Nucleus accumbens (tissue), 56 donors: ENCODE results near the gene TRIM44.

Experiments used
- DNase-seq, 56 donors: peaks; one replicate each; lab custom pipeline; 2025; lab: John Stamatoyannopoulos, UW

The TRIM44 gene, protein sequence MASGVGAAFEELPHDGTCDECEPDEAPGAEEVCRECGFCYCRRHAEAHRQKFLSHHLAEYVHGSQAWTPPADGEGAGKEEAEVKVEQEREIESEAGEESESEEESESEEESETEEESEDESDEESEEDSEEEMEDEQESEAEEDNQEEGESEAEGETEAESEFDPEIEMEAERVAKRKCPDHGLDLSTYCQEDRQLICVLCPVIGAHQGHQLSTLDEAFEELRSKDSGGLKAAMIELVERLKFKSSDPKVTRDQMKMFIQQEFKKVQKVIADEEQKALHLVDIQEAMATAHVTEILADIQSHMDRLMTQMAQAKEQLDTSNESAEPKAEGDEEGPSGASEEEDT

DNA sequence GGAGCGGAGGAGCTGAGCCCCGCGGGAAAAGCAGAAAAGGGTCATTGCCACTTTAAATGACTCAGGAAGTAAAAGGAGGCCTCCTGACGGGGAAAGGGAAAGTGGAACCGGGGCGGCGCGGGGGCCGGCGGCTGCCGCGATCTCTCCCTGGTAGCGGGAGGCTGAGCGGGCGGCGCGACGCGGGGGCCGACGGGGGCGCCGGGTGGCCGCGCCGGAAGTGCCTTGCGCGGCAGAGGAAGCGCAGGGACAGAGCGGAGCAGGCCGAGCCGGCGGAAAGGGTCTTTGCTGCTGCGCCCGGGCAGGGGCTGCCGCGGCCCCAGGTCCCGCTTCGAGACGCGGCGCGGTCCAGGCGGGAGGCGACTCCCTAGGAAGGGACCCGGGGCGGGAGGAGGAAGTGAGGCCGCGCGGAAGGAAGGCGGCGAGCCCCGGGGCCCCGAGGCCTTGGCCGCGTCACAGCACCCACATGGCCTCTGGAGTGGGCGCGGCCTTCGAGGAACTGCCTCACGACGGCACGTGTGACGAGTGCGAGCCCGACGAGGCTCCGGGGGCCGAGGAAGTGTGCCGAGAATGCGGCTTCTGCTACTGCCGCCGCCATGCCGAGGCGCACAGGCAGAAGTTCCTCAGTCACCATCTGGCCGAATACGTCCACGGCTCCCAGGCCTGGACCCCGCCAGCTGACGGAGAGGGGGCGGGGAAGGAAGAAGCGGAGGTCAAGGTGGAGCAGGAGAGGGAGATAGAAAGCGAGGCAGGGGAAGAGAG is at the start of gene TRIM44:
TSS of gene TRIM44 (plus strand) at position 127 of the 759 bp plus-strand sequence. CDS start at position 464, 337 bp downstream.
- peak in 53 of 56 donors; percentile 42 to 92 (median 77) for DNase-seq

DNA sequence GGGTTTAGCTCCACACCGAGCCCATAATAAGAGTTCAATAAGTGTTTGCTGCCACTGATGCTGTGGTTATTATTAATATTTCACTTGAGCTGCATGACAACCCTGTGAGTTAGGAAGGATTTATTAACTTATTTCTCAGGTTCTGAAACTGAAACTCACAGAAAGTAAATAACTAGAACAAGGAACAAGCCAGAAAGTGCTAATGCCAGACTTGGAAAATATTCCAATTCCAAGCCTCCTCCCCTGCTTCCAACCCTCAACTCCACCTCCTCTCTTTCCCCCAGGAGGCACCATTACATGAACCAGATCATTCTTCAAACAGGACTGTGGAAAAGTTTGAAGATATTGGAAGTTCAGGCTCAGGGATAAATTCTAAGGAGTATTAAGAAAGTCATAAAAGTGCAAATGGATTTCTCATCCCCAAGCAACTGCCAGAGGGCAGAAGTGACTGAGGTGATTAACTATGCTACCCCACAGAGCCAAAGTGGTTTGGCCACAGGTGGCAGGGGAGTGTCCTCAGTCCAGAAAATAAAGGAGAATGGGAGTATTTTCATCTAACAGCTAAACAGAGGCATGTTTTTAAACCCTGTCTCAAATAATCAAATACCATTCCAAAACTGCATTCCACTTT is 47.5 kb upstream of the TRIM44 start:
- no peak for DNase-seq

DNA sequence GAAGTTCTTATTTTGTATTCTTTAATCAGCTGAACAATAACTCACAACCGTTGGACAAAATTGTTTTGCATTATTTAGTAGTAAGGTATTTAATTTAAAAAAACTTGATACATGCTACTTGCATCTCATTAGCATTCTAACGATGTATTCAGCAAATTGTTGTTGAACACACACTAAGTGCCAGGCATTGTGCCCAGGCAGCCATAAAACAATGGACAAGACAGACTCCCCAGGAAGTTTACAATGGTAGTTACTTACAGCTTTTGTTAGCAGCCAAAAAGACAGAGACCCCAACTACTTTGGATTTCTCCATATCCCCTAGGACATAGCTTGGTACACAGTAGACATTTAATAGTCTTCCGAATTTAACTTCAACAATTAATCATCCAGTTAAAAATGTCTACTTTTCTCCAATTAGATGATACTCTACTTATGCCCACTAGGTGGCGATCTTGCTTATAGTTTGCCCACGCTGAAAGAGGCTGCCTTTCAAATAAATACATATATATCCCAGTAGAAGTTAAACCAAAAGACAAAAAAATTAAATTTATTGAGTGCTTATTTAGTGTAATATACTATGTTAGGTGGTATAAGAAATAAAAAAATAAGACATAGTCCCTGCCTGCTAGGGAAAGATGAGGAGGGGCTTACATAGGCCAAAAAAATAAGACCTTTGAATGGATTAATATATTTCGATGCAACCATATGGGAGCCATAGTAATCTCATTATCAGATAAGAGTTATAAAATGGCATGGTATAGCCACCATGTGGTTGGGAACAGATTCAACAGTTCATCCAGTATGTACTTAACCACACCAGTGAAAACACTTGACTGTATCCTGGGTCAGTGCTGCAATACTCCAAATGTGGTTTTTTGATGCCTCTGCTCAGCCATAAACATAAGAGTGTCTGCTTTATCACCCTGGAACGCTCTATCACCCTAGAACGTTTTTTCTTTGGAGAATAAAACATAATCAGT is 46.4 kb upstream of the TRIM44 start:
- peak in 44 of 56 donors; percentile 2 to 84 (median 46) for DNase-seq

DNA sequence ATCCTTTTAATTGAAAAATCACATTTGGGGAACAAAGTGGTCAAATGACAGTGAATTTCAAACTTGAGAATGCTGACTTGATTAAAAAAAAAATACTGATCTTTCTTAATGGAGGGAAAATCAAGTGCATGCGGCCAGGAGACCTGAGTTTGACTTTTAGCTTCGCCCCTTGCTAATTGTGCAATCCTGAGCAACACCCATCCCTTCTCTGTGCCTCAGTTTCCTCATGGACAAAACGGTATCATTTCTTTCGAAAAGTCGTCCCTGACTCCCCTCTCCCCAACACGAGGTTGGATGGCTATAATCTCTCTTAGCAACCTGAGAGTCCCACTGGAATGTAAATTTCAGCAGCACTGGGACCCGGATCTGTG is 45.3 kb upstream of the TRIM44 start:
- DNase-seq, result no peak

DNA sequence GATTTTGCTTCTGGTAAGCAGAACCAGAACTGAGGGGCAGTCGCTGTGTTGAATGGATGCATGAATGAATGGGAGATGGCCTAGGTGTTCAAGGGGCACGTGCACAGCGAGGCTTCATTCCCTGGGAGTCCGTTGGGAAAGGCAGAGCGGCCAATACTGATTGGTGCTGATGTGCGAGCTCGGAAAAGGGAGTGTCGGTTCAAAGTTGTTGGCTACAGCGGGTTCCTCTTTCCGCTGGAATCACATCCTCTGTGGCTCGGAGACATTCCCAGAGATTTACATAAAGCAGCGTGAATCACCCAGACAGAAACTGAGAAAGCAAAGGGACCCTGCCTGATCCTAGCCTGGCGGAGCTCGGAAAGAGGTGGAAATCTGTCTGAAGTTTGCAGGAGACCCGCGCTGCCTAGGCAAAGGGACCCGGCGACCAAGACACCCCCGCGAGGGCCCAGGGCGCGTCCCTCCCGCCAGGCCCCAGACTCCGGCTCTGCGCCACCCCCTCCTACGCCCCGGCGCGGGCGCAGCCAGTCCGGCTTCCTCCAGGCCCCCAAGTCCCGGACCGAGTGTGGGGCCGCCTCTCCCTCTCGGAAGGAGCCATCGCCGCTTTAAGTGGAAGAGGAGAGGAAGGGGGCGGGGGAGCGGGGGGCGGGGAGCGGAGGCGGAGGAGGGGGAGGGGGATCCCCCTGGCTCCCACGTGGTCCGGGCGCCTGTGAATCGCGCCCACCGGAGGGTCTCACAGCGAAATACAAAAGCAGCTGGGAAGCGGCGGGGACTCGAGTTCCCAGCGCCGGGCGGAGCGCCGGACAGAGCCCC is 44.7 kb upstream of the TRIM44 start, which contains the start of gene FJX1:
TSS of gene FJX1 (plus strand) at position 774 of the 810 bp plus-strand sequence. CDS start 177 bp downstream, outside the sequence.
- DNase-seq, result peak in 42 of 56 donors; percentile 28 to 83 (median 48)

DNA sequence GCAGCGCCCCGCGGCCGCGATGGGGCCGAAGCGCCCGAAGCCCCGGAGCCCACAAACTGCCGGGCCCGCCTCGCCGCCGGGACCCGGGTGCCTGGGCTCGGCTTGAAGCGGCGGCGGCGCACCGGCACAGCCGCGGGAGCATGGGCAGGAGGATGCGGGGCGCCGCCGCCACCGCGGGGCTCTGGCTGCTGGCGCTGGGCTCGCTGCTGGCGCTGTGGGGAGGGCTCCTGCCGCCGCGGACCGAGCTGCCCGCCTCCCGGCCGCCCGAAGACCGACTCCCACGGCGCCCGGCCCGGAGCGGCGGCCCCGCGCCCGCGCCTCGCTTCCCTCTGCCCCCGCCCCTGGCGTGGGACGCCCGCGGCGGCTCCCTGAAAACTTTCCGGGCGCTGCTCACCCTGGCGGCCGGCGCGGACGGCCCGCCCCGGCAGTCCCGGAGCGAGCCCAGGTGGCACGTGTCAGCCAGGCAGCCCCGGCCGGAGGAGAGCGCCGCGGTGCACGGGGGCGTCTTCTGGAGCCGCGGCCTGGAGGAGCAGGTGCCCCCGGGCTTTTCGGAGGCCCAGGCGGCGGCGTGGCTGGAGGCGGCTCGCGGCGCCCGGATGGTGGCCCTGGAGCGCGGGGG is 44.0 kb upstream of the TRIM44 start:
- peak in 12 of 56 donors; percentile 16 to 61 (median 41) for DNase-seq

DNA sequence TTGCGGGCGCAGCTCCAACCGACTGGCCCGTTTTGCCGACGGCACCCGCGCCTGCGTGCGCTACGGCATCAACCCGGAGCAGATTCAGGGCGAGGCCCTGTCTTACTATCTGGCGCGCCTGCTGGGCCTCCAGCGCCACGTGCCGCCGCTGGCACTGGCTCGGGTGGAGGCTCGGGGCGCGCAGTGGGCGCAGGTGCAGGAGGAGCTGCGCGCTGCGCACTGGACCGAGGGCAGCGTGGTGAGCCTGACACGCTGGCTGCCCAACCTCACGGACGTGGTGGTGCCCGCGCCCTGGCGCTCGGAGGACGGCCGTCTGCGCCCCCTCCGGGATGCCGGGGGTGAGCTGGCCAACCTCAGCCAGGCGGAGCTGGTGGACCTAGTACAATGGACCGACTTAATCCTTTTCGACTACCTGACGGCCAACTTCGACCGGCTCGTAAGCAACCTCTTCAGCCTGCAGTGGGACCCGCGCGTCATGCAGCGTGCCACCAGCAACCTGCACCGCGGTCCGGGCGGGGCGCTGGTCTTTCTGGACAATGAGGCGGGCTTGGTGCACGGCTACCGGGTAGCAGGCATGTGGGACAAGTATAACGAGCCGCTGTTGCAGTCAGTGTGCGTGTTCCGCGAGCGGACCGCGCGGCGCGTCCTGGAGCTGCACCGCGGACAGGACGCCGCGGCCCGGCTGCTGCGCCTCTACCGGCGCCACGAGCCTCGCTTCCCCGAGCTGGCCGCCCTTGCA is 43.3 kb upstream of the TRIM44 start:
- DNase-seq, result peak in 36 of 56 donors; percentile 3 to 61 (median 37)

DNA sequence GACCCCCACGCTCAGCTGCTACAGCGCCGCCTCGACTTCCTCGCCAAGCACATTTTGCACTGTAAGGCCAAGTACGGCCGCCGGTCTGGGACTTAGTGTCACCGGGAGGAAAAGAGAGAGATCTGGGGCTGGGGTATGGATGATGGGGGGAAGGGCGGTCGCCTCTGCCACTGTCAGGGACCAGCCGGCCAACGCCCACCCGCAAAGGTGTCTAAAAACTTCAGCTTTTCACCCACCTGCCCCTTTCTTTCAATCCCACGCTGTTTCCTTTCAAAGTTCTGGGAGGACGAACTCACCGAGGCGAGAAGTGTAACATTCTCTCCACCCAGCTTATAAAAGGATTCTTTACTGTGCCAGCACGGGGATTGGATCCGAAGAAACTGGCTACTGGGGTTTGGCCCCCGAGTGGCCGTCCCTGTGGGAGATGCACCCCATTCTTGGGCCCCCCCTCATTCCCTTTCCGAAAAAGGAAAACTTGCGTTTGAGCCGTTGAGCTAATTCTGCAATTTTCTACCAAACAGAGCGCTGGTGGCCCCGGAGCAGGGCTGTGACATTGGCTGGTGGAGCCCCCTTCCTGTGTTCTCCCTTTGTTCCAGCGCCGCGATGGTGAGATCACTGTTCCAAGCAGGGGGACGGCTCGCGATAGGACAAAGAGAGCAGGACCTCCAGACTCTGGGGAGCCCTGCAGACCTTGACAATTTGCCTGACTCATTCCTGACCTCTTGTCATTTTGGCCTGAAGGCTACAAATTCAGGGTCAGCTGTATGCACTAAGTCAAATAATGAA is 42.5 kb upstream of the TRIM44 start:
- peak in 33 of 56 donors; percentile 7 to 61 (median 24) for DNase-seq

DNA sequence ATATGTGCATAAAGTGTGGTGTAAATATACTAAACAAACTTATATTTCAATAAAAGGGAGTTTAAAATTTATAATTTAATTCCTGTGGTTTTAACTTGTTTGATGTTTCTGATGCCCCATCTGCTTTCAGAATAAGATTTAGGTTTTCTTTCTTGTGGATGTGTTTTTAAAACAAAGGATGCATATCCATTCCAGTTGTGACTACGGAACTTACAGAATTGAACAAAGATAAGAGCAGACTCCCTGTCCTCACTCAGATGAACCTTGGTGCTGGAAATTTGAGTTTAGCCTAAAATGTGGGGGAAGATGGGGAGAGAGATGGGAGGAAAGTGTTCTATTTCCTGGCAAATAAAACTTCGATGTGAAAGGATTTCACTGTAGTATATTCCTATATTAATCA is 41.8 kb upstream of the TRIM44 start:
- no peak for DNase-seq

DNA sequence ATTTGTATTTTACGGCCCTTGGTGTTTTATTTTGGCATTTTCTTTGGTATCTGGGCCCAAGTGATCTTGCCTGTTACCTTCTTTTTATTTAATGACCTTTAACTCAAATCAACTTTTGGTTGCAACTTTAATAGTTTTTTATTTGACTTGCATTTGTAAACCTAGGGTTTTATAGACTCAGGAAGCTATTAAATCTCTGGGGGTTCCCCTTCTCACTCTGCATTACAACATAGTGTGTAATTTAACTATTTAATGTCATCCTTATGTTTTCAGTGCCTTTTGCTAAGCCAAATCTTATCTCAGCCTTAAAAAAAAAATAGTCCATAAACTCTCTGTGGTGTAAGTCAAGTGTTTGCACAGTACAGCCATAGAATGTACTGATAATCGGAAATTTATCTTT is 41.0 kb upstream of the TRIM44 start:
- DNase-seq, result no peak

DNA sequence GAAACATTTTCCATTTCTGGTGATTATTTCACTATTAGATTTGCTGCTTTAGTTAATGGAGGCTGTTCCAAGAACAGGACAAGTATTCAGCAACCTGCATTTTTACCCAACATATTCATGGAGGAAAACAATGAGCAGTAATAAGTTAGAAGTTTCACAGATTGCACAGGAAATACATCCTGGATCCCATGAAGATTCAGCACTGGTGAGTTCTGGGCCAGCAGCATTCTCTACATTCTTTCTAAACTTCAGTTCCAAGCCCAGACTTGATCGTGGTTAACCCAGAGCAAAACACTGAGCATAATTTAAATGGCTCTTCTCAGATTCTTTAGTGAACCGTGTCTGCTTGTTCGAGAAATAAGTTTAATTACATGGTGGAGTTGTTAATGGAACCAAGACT is 40.5 kb upstream of the TRIM44 start:
- no peak for DNase-seq

DNA sequence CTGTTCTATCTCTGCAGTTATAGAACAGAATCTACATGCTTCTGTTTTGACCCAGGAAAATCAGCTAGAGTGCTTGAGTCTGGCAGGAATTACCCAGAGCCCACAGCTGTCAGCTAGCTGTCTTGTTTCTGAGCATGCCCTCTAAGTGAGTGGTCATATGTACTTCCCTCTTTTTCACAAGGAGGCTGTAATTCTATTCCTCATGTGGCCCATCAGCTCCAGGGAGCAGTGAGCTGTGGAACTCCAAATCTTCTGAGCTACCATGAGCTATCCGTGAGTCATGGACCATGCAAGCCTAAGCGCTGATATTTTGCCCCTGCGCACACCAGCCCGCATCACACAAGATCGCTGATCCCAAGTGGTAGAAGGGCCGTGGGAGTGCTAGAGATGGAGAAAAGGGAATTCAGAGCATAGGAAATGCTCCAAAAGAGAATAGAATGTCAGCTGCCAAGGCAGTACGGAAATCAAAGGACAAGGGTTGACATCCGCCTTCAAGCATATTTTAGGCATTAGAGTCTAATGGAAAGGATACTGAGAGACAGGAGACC is 38.9 kb upstream of the TRIM44 start:
- no peak for DNase-seq

DNA sequence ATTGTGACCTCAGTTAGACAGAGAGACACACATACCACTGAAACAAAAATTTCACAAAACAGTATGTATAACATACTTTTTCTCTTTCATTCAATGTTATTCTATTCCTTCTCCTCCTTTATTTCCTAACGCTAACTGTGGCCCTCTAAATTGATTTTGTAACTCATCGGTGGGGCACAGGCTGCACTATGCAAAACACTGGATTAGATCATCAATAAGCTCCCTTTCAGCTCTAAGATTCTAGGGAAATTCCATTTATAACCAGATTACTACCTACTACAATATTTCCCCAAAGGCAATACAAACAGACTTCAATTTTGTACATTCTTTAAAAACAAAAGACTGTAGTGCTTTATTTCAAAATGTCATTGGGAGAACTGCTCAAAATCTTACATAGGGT is 38.3 kb upstream of the TRIM44 start:
- no peak for DNase-seq

DNA sequence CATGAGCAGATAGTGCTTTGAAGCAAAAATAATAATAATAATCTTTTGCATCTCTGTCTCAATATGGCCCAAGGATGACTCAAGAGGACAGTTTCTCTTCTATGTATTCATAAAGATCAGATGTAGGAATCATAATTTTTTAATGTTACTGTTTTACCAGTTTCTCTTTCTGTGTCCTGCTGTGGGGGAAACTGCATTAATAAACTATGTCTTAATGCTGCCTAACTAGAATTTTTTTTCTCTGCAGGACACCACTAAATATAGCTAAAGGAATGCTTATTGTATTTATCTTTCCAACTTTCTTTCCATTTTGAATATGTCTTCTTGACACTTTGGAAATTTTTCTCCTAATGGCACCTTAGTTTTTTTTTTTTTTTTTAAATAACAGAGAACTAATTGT is 37.8 kb upstream of the TRIM44 start:
- DNase-seq, result no peak

DNA sequence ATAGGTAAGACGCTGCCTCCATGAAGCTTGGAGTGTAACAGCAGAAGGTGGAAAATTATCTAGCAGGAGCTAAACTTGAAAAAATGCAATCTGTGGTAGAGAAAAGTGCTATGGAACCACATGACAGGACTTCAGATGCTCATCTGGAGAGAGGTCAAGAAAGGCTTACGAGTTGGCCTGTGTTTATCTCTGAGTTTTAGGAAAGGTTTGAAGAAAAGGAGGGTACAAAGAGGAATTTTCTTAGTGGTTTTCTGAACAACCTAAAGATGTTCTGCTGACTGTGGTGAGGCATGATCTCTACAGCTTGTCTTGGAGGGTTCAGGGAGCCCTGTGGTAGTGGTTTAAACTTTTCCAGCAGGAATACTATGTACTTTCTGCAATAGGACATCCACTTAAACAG is 36.1 kb upstream of the TRIM44 start:
- no peak for DNase-seq

DNA sequence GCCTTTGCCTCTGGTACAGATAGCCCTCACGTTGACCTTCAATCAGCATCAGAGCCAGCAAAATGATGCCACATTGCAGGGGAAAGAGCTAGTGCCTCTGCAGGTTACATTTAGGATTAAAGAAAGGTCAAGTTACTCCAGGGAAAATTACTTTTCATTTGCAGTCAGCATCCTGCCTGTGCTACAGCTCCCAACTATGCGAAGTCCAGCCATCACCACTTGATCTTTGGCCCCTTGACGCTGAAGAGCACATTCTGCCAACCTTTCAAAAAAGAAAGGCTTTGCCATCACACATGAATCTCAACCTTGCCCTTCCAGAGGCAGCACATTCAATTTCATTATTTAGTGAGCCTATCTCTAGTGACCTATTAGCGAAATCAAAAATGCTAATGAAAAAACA is 33.1 kb upstream of the TRIM44 start:
- DNase-seq, result no peak

DNA sequence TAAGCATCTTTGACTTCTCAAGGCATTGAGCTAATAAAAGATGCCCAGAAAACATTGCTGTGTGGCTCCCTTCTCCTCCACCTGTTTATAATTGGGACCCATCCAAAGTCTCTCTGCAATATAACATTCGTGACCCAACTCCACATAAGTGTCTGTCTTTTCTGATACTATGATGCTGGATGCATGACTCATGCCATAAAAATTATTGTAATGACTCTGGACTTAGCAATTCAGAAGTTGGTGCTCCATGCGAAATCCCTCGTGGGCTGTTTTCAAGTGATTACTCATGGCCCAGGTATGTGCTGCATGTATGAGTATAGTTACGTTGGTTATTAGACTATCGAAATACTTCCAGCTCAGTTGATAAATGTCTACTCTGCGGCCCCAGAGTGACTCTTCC is 32.7 kb upstream of the TRIM44 start:
- no peak for DNase-seq
